ENCODE measurements around the gene AIP. TPM values are rescaled to one million over a fixed set of nuclear protein-coding genes. Genes with fewer than 3 reads are reported as not detected.

Gene AIP
- total and polyA plus RNA-seq, 2 donors (not counting 3 experiments of a cell fraction or from before 2014, with no cell fraction given): 46.3 to 114 TPM

GRCh38 chr11:67516806-67517205 lies 34.0 kb downstream of the AIP start:
- dilution Hi-C loops (cut with MboI; ENCODE audit: extremely low pct_ligation_motif_present, low sequenced_read_pairs): no loop called here
- no peak for FAIRE-seq

More at GRCh38 chr11:67516806-67517205, 34.0 kb downstream of the AIP start:
- Histone ChIP-seq H3K79me2 (ENCODE audit: control insufficient read depth, insufficient read depth, low read length) (no peaks in the 10 kb centered on the region), H3K27ac (ENCODE audit: insufficient read depth, low read depth, low read length) (no peak overlapping the region), H3K36me3 (ENCODE audit: control insufficient read depth in 2 of 2, extremely low read depth in 1 of 2, insufficient read depth in 2 of 2, low read length in 2 of 2) (no peaks in the 10 kb centered on the region), H2AFZ (ENCODE audit: low read depth, low read length) (no peak overlapping the region), H3K9me3 (replicated peaks; ENCODE audit: control insufficient read depth, insufficient read depth, low read length) (no peaks in the 10 kb centered on the region), H3K9me1 (replicated peaks; ENCODE audit: control insufficient read depth, extremely low read depth, insufficient read depth, low read length) (no peaks in the 10 kb centered on the region), H4K20me1 (replicated peaks; ENCODE audit: control insufficient read depth, extremely low read depth, insufficient read depth, low read length) (no peaks in the 10 kb centered on the region), H3K4me3 (replicated peaks in 1 of 3; ENCODE audit: insufficient read depth in 1 of 3, low read depth in 1 of 3, low read length in 3 of 3) (no peak overlapping the region), H3K4me2 (ENCODE audit: insufficient read depth, low read length) (no peak overlapping the region), H3K27me3 (ENCODE audit: control insufficient read depth in 2 of 2, insufficient read depth in 2 of 2, low read length in 2 of 2) (peaks cover 3 to 6% of the 10 kb centered on the region in 2 experiments), H3K4me1 (ENCODE audit: control insufficient read depth, extremely low read depth, insufficient read depth, low read length) (no peaks in the 10 kb centered on the region), H3K9ac (replicated peaks; ENCODE audit: extremely low read depth, insufficient read depth, low read length) (no peak overlapping the region)
- POLR2A ChIA-PET: no interaction called here
- CTCF ChIA-PET: no interaction called here
- intact Hi-C loops (cut with micrococcal nuclease): no loop called here
- DNase-seq (ENCODE audit: low read depth, low spot score): no peak
- no TSS peak for BruUV-seq (replicated peaks)
- TF ChIP-seq MAX (IDR thresholded peaks at IDR 0.05; ENCODE audit: insufficient read depth, insufficient read length) (no peak), CTCF (IDR thresholded peaks at IDR 0.05; ENCODE audit: extremely low read depth in 1 of 2, insufficient read depth in 1 of 2, low read depth in 1 of 2, low read length in 2 of 2) (no peak), MYC (IDR thresholded peaks at IDR 0.05; ENCODE audit: low read depth, low read length) (no peak), FOS (IDR thresholded peaks at IDR 0.05; ENCODE audit: borderline replicate concordance, insufficient read depth, low read length) (no peak), GATA2 (IDR thresholded peaks at IDR 0.05; ENCODE audit: insufficient read depth, insufficient read length, low read depth, low read length) (no peak), JUN (IDR thresholded peaks at IDR 0.05; ENCODE audit: borderline replicate concordance, insufficient read depth, insufficient read length, low read depth) (no peak), POLR2A (IDR thresholded peaks at IDR 0.05; ENCODE audit: low read depth, low read length) (no peak)

All from endothelial cell of umbilical vein (primary cell).